ENCODE results near the gene ATAD3C.
"Not testable (repeated sequence)": the region's sequence is repeated elsewhere in the genome, so short reads cannot be mapped to it uniquely, and the experiment has no call there.

Gene ATAD3C

GRCh38 chr1:1421907-1422464 lies 27.5 kb upstream of the ATAD3C start:
- Histone ChIP-seq H3K27ac (ENCODE audit: low read depth, low read length) (no peak overlapping the region), H3K9ac (ENCODE audit: low read length) (no peak overlapping the region)

DNA sequence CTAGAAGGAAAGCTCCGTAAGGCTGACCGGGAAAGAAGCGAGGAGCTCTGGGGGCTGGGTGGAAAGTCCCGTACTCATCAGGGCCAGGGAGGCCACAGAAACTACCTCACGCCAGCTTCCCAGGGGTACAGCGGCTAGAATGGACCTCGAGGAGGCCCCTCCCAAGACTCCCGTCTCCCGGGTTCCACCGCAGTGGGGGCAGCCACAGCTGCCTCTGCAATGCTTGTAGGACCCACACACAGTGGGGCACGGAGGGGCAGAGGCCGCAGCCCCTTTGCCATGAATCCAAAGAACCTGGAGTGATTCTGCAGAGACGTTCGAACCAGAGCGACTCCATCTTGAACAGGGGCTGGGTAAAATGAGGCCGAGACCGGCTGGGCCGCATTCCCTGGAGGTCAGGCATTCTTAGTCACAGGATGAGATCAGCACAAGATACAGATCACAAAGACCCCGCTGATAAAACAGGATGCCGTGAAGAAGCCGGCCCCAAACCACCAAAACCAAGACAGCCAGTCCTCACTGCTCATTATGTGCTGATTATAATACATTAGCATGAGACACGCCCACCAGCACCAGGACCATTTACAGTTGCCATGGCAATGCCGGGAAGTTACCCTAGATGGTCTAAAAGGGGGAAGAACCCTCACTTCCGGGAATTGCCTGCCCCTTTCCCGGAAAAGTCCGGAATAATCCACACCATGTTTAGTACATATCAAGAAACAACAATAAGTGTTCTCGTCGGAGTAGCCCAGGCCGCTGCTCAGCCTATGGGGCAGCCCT lies 26.8 kb upstream of the ATAD3C start:
- Histone ChIP-seq H3K27me3 (ENCODE audit: control insufficient read depth, insufficient read depth, low read length) (peaks cover 6% of the 10 kb centered on the region), H3K4me3 (ENCODE audit: low read length) (no peak overlapping the region), H3K27ac (ENCODE audit: low read depth, low read length) (no peak overlapping the region), H3K4me1 (ENCODE audit: control insufficient read depth, insufficient read depth, low read length) (peaks cover 5% of the 10 kb centered on the region), H3K36me3 (ENCODE audit: control insufficient read depth, insufficient read depth, low read length) (no peaks in the 10 kb centered on the region), H3K9ac (ENCODE audit: low read length) (no peak overlapping the region)

More at GRCh38 chr1:1421907-1422464, 27.5 kb upstream of the ATAD3C start:
- H3K4me1 ChIP-seq (ENCODE audit: control insufficient read depth, insufficient read depth, low read length), result peaks cover 5% of the 10 kb centered on the region
- peaks cover 6% of the 10 kb centered on the region for H3K27me3 ChIP-seq (ENCODE audit: control insufficient read depth, insufficient read depth, low read length)
- H3K4me3 ChIP-seq (ENCODE audit: low read length), result no peak overlapping the region
- H3K36me3 ChIP-seq (ENCODE audit: control insufficient read depth, insufficient read depth, low read length), result no peaks in the 10 kb centered on the region

DNA sequence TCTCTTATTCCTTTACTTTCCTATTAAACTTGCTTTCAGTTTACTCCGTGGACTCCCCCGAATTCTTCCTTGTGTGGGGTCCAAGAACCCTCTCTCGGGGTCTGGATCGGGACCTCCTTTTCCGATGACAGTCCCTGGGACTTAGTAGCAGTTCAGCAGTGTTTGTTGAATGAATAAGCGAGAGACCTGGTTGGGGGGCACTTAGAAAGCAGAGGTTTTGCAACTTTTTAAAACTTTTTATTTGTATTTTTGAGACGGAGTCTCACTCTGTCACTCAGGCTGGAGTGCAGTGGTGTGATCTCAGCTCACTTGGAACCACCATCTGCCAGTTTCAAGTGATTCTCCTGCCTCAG lies 26.3 kb upstream of the ATAD3C start:
- Histone ChIP-seq H3K4me3 (ENCODE audit: low read length) (no peak overlapping the region), H3K27me3 (ENCODE audit: control insufficient read depth, insufficient read depth, low read length) (peaks cover 6% of the 10 kb centered on the region), H3K9ac (ENCODE audit: low read length) (no peak overlapping the region), H3K4me1 (ENCODE audit: control insufficient read depth, insufficient read depth, low read length) (peaks cover 5% of the 10 kb centered on the region), H3K36me3 (ENCODE audit: control insufficient read depth, insufficient read depth, low read length) (no peaks in the 10 kb centered on the region), H3K27ac (ENCODE audit: low read depth, low read length) (no peak overlapping the region)

GRCh38 chr1:1424707-1425106 lies 24.8 kb upstream of the ATAD3C start:
- no peak overlapping the region for H3K4me3 ChIP-seq (ENCODE audit: low read length)
- H3K27ac ChIP-seq (ENCODE audit: low read depth, low read length), result no peak overlapping the region
- peaks cover 6% of the 10 kb centered on the region for H3K27me3 ChIP-seq (ENCODE audit: control insufficient read depth, insufficient read depth, low read length)
- H3K36me3 ChIP-seq (ENCODE audit: control insufficient read depth, insufficient read depth, low read length), result no peaks in the 10 kb centered on the region
- H3K4me1 ChIP-seq (ENCODE audit: control insufficient read depth, insufficient read depth, low read length), result peaks cover 9% of the 10 kb centered on the region
- no peak overlapping the region for H3K9ac ChIP-seq (ENCODE audit: low read length)

GRCh38 chr1:1425426-1425752 lies 24.1 kb upstream of the ATAD3C start:
- H3K9ac ChIP-seq (ENCODE audit: low read length), result no peak overlapping the region
- peaks cover 15% of the 10 kb centered on the region for H3K4me1 ChIP-seq (ENCODE audit: control insufficient read depth, insufficient read depth, low read length)
- no peak overlapping the region for H3K27ac ChIP-seq (ENCODE audit: low read depth, low read length)
- H3K36me3 ChIP-seq (ENCODE audit: control insufficient read depth, insufficient read depth, low read length), result no peaks in the 10 kb centered on the region
- H3K27me3 ChIP-seq (ENCODE audit: control insufficient read depth, insufficient read depth, low read length), result peaks cover 6% of the 10 kb centered on the region
- no peak overlapping the region for H3K4me3 ChIP-seq (ENCODE audit: low read length)

GRCh38 chr1:1425753-1426495 lies 23.6 kb upstream of the ATAD3C start:
- Histone ChIP-seq H3K4me1 (ENCODE audit: control insufficient read depth, insufficient read depth, low read length) (peaks cover 16% of the 10 kb centered on the region), H3K27ac (ENCODE audit: low read depth, low read length) (no peak overlapping the region), H3K9ac (ENCODE audit: low read length) (no peak overlapping the region), H3K4me3 (ENCODE audit: low read length) (no peak overlapping the region), H3K36me3 (ENCODE audit: control insufficient read depth, insufficient read depth, low read length) (no peaks in the 10 kb centered on the region), H3K27me3 (ENCODE audit: control insufficient read depth, insufficient read depth, low read length) (peaks cover 3% of the 10 kb centered on the region)

- Histone ChIP-seq H3K27ac (ENCODE audit: low read depth, low read length) (no peak overlapping the region), H3K36me3 (ENCODE audit: control insufficient read depth, insufficient read depth, low read length) (no peaks in the 10 kb centered on the region), H3K4me3 (ENCODE audit: low read length) (no peak overlapping the region), H3K9ac (ENCODE audit: low read length) (no peak overlapping the region), H3K27me3 (ENCODE audit: control insufficient read depth, insufficient read depth, low read length) (no peaks in the 10 kb centered on the region), H3K4me1 (ENCODE audit: control insufficient read depth, insufficient read depth, low read length) (peaks cover 20% of the 10 kb centered on the region)
Measured at GRCh38 chr1:1426496-1427105, 22.9 kb upstream of the ATAD3C start.

GRCh38 chr1:1427106-1427819 lies 22.2 kb upstream of the ATAD3C start:
- H3K9ac ChIP-seq (ENCODE audit: low read length), result no peak overlapping the region
- H3K36me3 ChIP-seq (ENCODE audit: control insufficient read depth, insufficient read depth, low read length), result no peaks in the 10 kb centered on the region
- H3K27ac ChIP-seq (ENCODE audit: low read depth, low read length), result no peak overlapping the region
- no peaks in the 10 kb centered on the region for H3K27me3 ChIP-seq (ENCODE audit: control insufficient read depth, insufficient read depth, low read length)
- H3K4me3 ChIP-seq (ENCODE audit: low read length), result no peak overlapping the region
- peaks cover 22% of the 10 kb centered on the region for H3K4me1 ChIP-seq (ENCODE audit: control insufficient read depth, insufficient read depth, low read length)

- Histone ChIP-seq H3K27me3 (ENCODE audit: control insufficient read depth, insufficient read depth, low read length) (no peaks in the 10 kb centered on the region), H3K4me1 (ENCODE audit: control insufficient read depth, insufficient read depth, low read length) (peaks cover 27% of the 10 kb centered on the region), H3K27ac (ENCODE audit: low read depth, low read length) (peak overlapping the region; percentile 53), H3K4me3 (ENCODE audit: low read length) (no peak overlapping the region), H3K36me3 (ENCODE audit: control insufficient read depth, insufficient read depth, low read length) (no peaks in the 10 kb centered on the region), H3K9ac (ENCODE audit: low read length) (no peak overlapping the region)
Measured at GRCh38 chr1:1427820-1428148, 21.7 kb upstream of the ATAD3C start.

DNA sequence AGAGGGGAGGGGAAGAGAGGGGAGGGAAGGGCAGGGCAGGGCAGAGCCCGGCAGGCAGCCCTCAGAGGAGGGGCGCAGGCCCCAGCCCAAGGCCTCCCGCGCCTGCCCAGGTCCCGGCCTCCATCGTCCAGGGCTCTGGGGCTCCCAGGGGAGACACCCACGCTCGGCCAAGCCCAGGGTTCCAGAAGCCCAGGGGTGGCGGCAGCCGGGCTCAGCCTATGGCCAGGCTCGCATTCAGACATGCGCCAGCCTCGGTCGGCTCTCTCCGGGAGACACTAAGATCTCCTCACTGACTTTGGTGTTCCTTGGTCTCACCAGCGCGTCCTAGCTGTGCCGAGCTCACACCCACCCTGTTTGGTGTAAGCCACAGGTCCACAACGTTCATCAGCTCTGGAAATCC lies 21.3 kb upstream of the ATAD3C start:
- H3K4me1 ChIP-seq (ENCODE audit: control insufficient read depth, insufficient read depth, low read length), result peaks cover 29% of the 10 kb centered on the region
- no peaks in the 10 kb centered on the region for H3K27me3 ChIP-seq (ENCODE audit: control insufficient read depth, insufficient read depth, low read length)
- H3K4me3 ChIP-seq (ENCODE audit: low read length), result no peak overlapping the region
- no peak overlapping the region for H3K9ac ChIP-seq (ENCODE audit: low read length)
- peak overlapping the region; percentile 53 for H3K27ac ChIP-seq (ENCODE audit: low read depth, low read length)
- H3K36me3 ChIP-seq (ENCODE audit: control insufficient read depth, insufficient read depth, low read length), result no peaks in the 10 kb centered on the region

DNA sequence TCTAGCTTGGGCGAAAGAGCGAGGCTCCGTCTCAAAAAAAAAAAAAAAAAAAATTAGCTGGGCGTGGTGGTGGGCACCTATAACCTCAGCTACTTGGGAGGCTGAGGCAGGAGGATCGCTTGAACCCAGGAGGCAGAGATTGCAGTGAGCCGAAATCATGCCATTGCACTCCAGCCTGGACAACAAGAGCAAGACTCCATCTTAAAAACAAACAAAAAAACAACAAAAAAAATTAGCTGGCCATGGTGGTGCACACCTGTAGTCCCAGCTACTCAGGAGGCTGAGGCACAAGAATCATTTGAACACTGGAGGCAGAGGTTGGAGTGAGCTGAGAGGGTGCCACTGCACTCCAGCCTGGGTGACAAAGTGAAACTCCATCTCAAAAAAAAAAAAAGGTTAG lies 20.5 kb upstream of the ATAD3C start:
- H3K27ac ChIP-seq (ENCODE audit: low read depth, low read length); H3K27me3 ChIP-seq (ENCODE audit: control insufficient read depth, insufficient read depth, low read length); H3K36me3 ChIP-seq (ENCODE audit: control insufficient read depth, insufficient read depth, low read length); H3K9ac ChIP-seq (ENCODE audit: low read length); H3K4me3 ChIP-seq (ENCODE audit: low read length): not testable (repeated sequence)
- peaks cover 37% of the 10 kb centered on the region for H3K4me1 ChIP-seq (ENCODE audit: control insufficient read depth, insufficient read depth, low read length)

GRCh38 chr1:1429671-1430073 lies 19.8 kb upstream of the ATAD3C start:
- Histone ChIP-seq H3K36me3 (ENCODE audit: control insufficient read depth, insufficient read depth, low read length) (no peaks in the 10 kb centered on the region), H3K27me3 (ENCODE audit: control insufficient read depth, insufficient read depth, low read length) (no peaks in the 10 kb centered on the region), H3K27ac (ENCODE audit: low read depth, low read length) (peak overlapping the region; percentile 98), H3K9ac (ENCODE audit: low read length) (no peak overlapping the region), H3K4me1 (ENCODE audit: control insufficient read depth, insufficient read depth, low read length) (peaks cover 43% of the 10 kb centered on the region), H3K4me3 (ENCODE audit: low read length) (no peak overlapping the region)
